Glutamatergic neuron (in vitro differentiated cells): ENCODE measurements around the gene AUTS2. TPM values are rescaled to one million over a fixed set of nuclear protein-coding genes. Genes with fewer than 3 reads are reported as not detected.

Experiments
- DNase-seq: peaks from one replicate; pipeline ENCODE4 v3.0.0; 2022
- H3K27ac Mint-ChIP-seq: one replicate; pipeline ENCODE4 v1.8.0; 2020; ENCODE audit warnings: mild to moderate bottlenecking, mixed read lengths, inconsistent platforms; ENCODE audit not compliant: unreplicated experiment
- H3K27me3 Mint-ChIP-seq: one replicate; pipeline ENCODE4 v1.8.0; 2020; ENCODE audit warnings: mild to moderate bottlenecking, moderate library complexity, mixed read lengths, inconsistent platforms; ENCODE audit not compliant: unreplicated experiment
- H3K36me3 Mint-ChIP-seq: one replicate; pipeline ENCODE4 v1.8.0; 2020; ENCODE audit warnings: mild to moderate bottlenecking, mixed read lengths, inconsistent platforms; ENCODE audit not compliant: unreplicated experiment
- H3K4me1 Mint-ChIP-seq: one replicate; pipeline ENCODE4 v1.8.0; 2020; ENCODE audit warnings: mild to moderate bottlenecking, low read depth, mixed read lengths, inconsistent platforms; ENCODE audit not compliant: unreplicated experiment
- H3K4me3 Mint-ChIP-seq: one replicate; pipeline ENCODE4 v1.8.0; 2020; ENCODE audit warnings: mild to moderate bottlenecking, mixed read lengths, inconsistent platforms; ENCODE audit not compliant: unreplicated experiment
- H3K9me3 Mint-ChIP-seq: one replicate; pipeline ENCODE4 v1.8.0; 2020; ENCODE audit warnings: mild to moderate bottlenecking, moderate library complexity, mixed read lengths, inconsistent platforms; ENCODE audit not compliant: unreplicated experiment
- total RNA-seq: library from RNA; stranded (reverse); fragmentation: NEBNext Ultra II Directional; extraction: Animal tissue kit (Norgen Biotek cat#: 25700); gene quantifications from one replicate; pipeline ENCODE4 v1.2.1, GENCODE V29; 2021; ENCODE audit not compliant: unreplicated experiment
- TF ChIP-seq, protein P1 (sequence below): fragments of 200-600 bp; sonication (generic); IDR thresholded peaks from one replicate; pipeline ENCODE4 v1.5.0; 2021; ENCODE audit not compliant: partially characterized antibody, unreplicated experiment

AUTS2 gene
- total RNA-seq, 1 donor from 2014 or later, result 300 TPM

DNA sequence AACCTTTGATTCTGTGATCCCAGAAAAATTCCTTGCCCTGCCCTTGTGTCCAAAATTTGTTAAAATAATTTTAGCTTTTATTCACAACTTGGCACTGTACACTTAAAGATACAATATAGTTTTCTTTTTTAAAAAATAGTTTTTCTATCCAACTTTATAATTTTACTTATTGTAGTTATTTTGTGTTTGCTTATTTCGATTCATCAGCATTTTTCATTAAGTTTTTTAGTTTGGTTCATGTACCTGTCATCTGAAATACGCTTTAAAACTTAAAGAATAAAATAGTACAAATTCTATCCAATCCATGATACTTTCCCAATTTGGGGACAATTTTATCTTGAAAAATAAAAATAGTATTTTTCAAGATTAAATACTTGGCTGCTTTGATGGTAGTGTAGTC, 514.8 kb downstream of the AUTS2 start:
- peaks cover 5% of the 10 kb centered on the region for H3K4me1 Mint-ChIP-seq
- H3K27me3 Mint-ChIP-seq, result no peaks in the 10 kb centered on the region
- no peak for DNase-seq
- TF ChIP-seq, protein P1, sequence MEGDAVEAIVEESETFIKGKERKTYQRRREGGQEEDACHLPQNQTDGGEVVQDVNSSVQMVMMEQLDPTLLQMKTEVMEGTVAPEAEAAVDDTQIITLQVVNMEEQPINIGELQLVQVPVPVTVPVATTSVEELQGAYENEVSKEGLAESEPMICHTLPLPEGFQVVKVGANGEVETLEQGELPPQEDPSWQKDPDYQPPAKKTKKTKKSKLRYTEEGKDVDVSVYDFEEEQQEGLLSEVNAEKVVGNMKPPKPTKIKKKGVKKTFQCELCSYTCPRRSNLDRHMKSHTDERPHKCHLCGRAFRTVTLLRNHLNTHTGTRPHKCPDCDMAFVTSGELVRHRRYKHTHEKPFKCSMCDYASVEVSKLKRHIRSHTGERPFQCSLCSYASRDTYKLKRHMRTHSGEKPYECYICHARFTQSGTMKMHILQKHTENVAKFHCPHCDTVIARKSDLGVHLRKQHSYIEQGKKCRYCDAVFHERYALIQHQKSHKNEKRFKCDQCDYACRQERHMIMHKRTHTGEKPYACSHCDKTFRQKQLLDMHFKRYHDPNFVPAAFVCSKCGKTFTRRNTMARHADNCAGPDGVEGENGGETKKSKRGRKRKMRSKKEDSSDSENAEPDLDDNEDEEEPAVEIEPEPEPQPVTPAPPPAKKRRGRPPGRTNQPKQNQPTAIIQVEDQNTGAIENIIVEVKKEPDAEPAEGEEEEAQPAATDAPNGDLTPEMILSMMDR, result no peak
- H3K36me3 Mint-ChIP-seq, result no peaks in the 10 kb centered on the region
- H3K27ac Mint-ChIP-seq, result no peak overlapping the region
- no peak overlapping the region for H3K4me3 Mint-ChIP-seq
- H3K9me3 Mint-ChIP-seq, result no peaks in the 10 kb centered on the region

DNA sequence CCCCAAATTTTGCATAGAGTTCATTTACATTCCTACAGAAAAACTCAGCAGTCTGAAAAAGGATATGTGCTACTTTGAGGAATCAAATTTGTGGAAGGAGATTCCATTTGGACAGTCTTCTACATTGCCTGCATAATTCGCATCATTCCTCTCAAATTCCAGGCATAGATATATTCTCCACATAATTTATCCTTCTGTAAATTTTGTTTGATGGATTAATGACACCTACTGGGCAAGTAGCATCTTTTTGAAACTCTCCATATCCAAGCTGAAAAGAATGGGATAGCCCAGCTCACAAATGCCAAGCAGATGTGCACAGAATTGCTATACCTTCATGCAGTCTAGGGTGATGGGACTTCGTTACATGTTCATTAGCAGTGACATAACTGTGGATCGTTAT, 515.3 kb downstream of the AUTS2 start:
- H3K27me3 Mint-ChIP-seq, result no peaks in the 10 kb centered on the region

DNA sequence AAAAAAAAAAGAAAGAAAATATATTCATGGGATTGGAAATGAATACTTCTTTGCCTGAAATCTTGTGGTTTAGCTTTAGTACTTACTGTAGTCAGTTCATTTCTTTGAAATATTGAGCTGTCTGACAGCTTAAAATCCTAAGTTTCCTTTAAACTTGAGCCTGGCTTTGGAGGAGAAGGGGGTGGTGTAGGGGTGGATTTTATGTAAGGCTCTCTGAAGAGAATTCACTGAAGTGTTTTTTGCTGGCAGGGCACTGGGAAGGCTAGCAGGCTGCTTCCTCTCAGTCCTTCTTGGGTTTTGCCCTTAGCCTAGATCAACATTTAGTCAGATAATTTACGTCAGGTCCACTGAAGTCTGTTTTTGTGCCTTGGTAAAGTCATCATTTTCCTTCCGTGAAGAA, 516.5 kb downstream of the AUTS2 start:
- no peak for DNase-seq
- no peak overlapping the region for H3K27ac Mint-ChIP-seq
- no peaks in the 10 kb centered on the region for H3K27me3 Mint-ChIP-seq
- no peaks in the 10 kb centered on the region for H3K36me3 Mint-ChIP-seq
- peaks cover 5% of the 10 kb centered on the region for H3K4me1 Mint-ChIP-seq
- H3K9me3 Mint-ChIP-seq, result no peaks in the 10 kb centered on the region
- TF ChIP-seq, protein P1, result no peak
- H3K4me3 Mint-ChIP-seq, result no peak overlapping the region

More for the DNA sequence above, 515.3 kb downstream of the AUTS2 start:
- peaks cover 5% of the 10 kb centered on the region for H3K4me1 Mint-ChIP-seq
- DNase-seq, result no peak
- TF ChIP-seq, protein P1, result no peak
- H3K27ac Mint-ChIP-seq, result no peak overlapping the region
- H3K36me3 Mint-ChIP-seq, result no peaks in the 10 kb centered on the region
- no peaks in the 10 kb centered on the region for H3K9me3 Mint-ChIP-seq
- H3K4me3 Mint-ChIP-seq, result no peak overlapping the region

DNA sequence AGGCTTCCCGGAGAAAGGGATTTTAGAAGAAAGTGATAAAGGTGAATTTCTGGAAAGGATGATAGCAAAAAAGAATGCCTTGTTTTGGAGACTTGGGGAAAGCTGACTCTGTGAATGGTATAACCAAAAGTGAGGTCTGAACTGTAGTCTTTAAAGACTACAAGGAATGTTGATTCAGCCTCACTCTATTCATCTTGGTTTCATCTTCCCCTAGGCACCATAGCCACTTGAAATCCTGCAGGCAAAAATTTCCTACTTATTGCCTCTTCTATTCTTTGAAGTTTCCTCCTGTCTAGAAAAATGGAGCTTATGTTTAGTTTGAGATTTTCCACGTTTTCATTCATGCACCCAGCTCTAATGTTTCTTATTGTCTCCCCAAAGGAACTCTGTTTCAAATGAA, 518.0 kb downstream of the AUTS2 start:
- H3K4me1 Mint-ChIP-seq, result peaks cover 5% of the 10 kb centered on the region
- H3K27ac Mint-ChIP-seq, result no peak overlapping the region
- no peak for DNase-seq

DNA sequence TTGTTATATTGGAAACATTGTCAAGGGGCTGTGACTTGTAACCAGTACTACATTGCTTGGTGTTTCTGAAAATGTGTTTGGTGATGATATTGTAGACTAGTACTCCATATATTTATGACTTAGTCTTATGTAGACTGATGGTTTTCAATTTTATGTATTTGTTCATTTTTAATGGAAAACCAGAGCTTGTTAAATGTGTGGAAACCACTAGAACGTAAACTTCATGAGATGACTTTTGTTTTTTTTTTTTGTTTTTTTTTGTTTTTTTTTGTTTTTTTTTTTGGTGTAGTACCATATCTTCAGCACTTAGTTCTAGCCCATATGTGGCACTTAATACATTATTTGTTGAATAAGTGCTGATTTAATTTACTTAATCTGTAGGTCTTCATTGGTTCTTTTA, 518.6 kb downstream of the AUTS2 start:
- H3K4me3 Mint-ChIP-seq, result no peak overlapping the region
- no peak for DNase-seq
- H3K27ac Mint-ChIP-seq, result no peak overlapping the region
- no peaks in the 10 kb centered on the region for H3K9me3 Mint-ChIP-seq
- TF ChIP-seq, protein P1, result no peak
- H3K4me1 Mint-ChIP-seq, result peaks cover 5% of the 10 kb centered on the region
- H3K27me3 Mint-ChIP-seq, result no peaks in the 10 kb centered on the region
- H3K36me3 Mint-ChIP-seq, result peaks cover 13% of the 10 kb centered on the region

More for the DNA sequence above, 518.0 kb downstream of the AUTS2 start:
- Mint-ChIP-seq H3K9me3 (no peaks in the 10 kb centered on the region), H3K4me3 (no peak overlapping the region), H3K36me3 (peaks cover 7% of the 10 kb centered on the region), H3K27me3 (no peaks in the 10 kb centered on the region)
- TF ChIP-seq, protein P1, result no peak
